ENCODE measurements around the gene TBC1D32. TPM values are rescaled to one million over a fixed set of nuclear protein-coding genes. Genes with fewer than 3 reads are reported as not detected.

TBC1D32 gene
- total RNA-seq, 1 experiment from 2014 or later: 12.0 TPM

DNA sequence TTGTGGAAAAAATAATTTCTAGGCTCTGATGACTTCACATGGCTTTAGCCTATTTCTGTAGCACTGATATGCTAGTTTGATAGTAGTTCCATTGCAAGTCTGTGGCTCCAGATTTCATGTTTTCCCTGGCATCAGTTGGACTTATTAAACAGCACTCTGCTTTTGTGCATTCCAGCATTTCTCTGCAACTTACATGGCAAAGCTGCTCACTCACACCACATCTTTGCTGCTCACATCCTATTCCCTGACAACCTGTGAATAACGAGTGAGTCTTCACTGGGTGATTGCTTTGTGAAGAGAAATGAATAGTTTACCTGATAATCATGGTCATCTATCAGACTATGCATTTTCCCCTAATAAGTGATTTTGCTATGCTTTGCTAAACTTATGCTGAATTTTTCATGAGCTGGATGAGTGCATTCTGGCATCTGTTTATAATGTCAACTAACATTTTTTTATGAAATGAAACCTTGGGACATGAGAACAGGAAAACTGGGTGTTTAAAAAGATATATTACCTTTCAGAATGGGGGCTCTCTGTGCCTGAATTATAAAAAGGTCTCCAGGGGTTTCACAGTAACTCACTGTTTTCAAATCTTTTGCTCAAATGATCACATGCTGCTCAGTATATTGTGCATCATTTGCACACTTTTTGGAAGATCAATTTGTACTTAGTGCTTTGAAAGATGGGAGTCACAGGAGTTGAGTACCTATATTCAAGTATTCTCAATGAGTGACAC is 301.8 kb downstream of the TBC1D32 start:
- no TSS peak for BruUV-seq (replicated peaks)
- CTCF ChIA-PET: no interaction called here

More for the DNA sequence above, 301.8 kb downstream of the TBC1D32 start:
- Histone ChIP-seq H3F3A (ENCODE audit: insufficient read depth, low read depth) (no peaks in the 10 kb centered on the region), H3K4me3 (no peak overlapping the region), H3K9me2 (ENCODE audit: insufficient read depth) (peaks cover 3% of the 10 kb centered on the region; the same call in 1 of the 2 replicates), H3K4me1 (replicated peaks; ENCODE audit: insufficient read depth) (no peaks in the 10 kb centered on the region), H4K20me1 (ENCODE audit: insufficient read depth) (no peaks in the 10 kb centered on the region), H3K4me2 (no peak overlapping the region), H3K79me2 (ENCODE audit: low read depth) (no peaks in the 10 kb centered on the region), H3K9me3 (ENCODE audit: insufficient read depth, low read depth) (peaks cover 8% of the 10 kb centered on the region; the same call in 1 of the 2 replicates), H2AFZ (peak overlapping the region; percentile 19; the same call in 1 of the 2 replicates), H3K36me3 (ENCODE audit: low read depth) (no peaks in the 10 kb centered on the region), H3K27ac (no peak overlapping the region), H3K27me3 (ENCODE audit: insufficient read depth, low read depth) (no peaks in the 10 kb centered on the region)
- no peak for TF ChIP-seq EZH2 (IDR thresholded peaks at IDR 0.05; ENCODE audit: low read depth)
- TF ChIP-seq, protein P1, sequence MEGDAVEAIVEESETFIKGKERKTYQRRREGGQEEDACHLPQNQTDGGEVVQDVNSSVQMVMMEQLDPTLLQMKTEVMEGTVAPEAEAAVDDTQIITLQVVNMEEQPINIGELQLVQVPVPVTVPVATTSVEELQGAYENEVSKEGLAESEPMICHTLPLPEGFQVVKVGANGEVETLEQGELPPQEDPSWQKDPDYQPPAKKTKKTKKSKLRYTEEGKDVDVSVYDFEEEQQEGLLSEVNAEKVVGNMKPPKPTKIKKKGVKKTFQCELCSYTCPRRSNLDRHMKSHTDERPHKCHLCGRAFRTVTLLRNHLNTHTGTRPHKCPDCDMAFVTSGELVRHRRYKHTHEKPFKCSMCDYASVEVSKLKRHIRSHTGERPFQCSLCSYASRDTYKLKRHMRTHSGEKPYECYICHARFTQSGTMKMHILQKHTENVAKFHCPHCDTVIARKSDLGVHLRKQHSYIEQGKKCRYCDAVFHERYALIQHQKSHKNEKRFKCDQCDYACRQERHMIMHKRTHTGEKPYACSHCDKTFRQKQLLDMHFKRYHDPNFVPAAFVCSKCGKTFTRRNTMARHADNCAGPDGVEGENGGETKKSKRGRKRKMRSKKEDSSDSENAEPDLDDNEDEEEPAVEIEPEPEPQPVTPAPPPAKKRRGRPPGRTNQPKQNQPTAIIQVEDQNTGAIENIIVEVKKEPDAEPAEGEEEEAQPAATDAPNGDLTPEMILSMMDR (conservative IDR thresholded peaks at IDR 0.05): no peak
- POLR2A ChIA-PET (ENCODE audit: unreplicated experiment): no interaction called here
- no peak for DNase-seq
- intact Hi-C loops (cut with micrococcal nuclease; ENCODE audit: unreplicated experiment): no loop called here

Other genes with a start within 250 kb of the TBC1D32 start
- 0.20 TPM in 1 of 2 replicates, not detected in the other for gene GJA1, start 101.2 kb upstream of the TBC1D32 start, total RNA-seq (2021)